GM18867 (cell line): ENCODE data around the gene UBR2.
"Not testable (repeated sequence)": the region's sequence is repeated elsewhere in the genome, so short reads cannot be mapped to it uniquely, and the experiment has no call there.

Experiments
- ATAC-seq: cut with Tn5 transposase; IDR thresholded peaks from one replicate; pipeline ENCODE4 v1.9.1; 2021; ENCODE audit warnings: mild to moderate bottlenecking, moderate library complexity; ENCODE audit not compliant: unreplicated experiment

The UBR2 gene

DNA sequence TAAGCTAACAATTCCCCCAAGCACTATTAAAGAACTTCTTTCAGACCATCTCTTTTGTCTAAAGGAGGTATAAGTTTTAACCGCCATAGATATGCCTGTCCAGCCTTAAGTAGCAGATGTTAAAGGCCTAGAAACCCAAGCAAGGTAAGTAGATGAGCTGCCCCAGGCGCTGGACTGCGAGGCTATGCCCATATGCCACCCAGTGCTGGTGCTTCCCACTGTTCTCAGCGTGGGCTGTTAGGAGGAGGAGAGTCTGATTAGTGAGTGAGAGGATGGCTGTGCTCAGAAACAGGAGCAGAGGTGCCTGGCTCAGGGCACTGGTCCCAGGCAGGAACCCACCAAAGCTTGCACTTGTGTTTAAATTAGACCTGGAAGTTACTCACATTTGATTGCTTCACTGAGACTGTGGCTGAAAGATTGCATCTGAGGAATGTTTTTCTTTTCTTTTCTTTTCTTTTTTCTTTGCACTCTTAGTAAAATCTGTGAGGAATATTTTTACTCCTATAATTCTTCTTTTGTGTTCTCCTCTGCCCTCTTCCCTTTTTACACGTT, 126.4 kb downstream of the UBR2 start:
- ATAC-seq: no peak

DNA sequence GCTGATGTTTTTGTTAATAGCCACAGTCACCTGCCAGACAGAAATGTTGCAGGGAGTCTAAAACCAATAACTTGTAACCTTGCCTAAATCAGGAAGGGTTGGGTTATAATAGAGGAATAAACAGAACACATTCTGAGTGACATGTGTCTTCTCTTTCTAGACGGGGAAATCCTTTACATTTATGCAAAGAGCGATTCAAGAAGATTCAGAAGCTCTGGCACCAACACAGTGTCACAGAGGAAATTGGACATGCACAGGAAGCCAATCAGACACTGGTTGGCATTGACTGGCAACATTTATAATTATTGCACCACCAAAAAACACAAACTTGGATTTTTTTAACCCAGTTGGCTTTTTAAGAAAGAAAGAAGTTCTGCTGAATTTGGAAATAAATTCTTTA, 127.0 kb downstream of the UBR2 start:
- no peak for ATAC-seq

- ATAC-seq: no peak
These were observed 128.5 kb downstream of the UBR2 start for GRCh38 chr6:42692137-42692911.

DNA sequence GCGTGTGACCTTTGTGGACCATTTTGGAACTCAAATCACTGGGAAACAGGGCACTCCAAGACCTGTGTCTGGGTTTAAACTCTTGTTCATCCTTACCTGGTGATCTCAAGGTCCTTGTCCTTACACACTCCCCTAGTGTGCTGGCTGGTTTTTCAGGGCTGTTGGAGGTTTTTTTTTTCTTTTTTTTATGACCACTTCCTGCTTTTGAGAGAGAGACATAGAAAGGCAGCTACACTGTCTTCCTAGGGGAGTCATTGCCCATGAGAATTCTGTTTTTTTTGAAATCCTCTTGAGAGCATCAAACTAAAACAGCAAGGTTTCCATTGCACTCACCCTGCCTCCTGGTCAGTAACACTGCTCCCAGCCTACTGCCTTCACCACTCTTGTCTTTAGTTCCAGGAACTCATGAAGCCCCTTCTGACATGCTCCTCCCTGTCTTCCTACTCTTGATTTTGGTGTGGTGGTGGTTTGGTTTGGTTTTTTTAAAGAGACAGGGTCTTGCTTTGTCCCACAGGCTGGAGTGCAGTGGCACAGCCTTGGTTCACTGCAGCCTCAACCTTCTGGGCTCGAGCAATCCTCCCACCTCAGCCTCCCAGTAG, 130.0 kb downstream of the UBR2 start:
- ATAC-seq: no peak

DNA sequence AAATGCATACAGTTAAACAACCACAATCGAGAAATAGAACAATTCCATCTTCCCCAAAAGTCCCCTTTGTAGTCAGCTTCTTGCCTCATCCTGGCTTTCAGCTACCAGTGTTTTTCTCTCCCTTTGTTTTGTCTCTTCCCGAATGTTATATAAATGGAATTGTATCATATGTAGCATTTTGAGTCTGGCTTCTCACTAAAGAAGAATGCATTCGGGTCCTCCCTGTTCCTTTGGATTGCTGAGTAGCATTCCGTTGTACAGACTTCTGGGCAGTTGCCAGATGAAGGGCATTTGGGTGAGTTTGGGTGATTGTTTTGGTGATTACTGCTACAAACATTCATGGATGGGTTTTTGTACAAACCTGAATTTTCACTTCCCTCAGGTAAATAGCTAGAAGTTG, 130.8 kb downstream of the UBR2 start:
- ATAC-seq: no peak

GRCh38 chr6:42696526-42697267, 132.9 kb downstream of the UBR2 start:
- no peak for ATAC-seq

GRCh38 chr6:42697268-42697655, 133.4 kb downstream of the UBR2 start:
- no peak for ATAC-seq

- ATAC-seq: no peak
These were observed 134.4 kb downstream of the UBR2 start for GRCh38 chr6:42698217-42698616.

DNA sequence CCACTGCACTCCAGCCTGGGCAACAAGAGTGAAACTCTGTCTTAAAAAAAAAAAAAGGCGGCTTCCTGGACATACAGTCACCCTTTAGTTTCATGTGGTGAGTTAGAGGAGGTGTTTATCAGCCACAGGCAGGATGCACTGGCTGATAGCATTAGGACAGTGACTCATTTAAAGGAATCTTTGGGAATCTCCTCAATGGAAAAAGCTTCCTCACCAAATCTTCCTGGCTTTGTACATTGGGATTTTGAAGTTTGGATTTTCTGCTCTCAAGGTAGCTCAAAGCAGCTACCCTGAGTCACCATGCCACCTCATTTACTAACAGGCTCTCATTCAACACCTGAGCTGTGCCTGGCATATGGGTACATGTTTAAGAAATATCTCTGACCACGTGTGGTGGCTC, 138.4 kb downstream of the UBR2 start:
- ATAC-seq: no peak

- ATAC-seq: not testable (repeated sequence)
These were observed 139.0 kb downstream of the UBR2 start for GRCh38 chr6:42702786-42703185.

DNA sequence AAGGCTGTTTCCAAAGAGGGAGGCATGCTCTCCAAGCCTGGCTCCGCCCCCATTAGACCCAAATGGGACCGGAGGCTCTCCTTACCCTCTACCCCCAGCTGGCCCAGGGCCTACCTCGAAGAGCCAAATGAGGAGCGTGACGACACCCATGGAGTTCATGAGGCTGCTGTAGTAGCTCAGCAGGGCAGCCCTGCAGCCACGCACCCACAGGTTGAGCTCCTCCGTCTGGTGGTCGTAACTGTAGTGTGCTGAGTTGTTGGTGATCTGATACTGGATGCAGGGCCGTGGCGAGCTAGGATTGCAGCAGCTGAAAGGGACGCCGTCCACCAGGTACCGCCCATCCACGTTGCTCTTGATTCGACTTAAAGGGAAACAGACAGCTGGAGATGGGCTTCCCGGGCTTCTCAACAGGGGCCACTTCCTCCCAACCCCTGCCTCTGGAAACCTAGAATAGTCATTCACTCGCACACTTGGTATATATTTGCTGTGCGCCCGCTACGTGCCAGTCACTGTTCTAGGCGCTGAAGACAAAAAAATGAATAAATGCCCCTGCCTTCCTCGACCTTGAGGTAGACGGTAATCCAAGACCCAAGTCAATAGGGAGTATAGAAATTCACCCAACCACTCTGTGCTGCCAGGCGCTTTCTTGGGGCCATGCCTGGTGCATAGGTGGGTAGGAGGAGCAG, 140.6 kb downstream of the UBR2 start:
- ATAC-seq: no peak

GRCh38 chr6:42704937-42705374, 141.1 kb downstream of the UBR2 start:
- no peak for ATAC-seq

DNA sequence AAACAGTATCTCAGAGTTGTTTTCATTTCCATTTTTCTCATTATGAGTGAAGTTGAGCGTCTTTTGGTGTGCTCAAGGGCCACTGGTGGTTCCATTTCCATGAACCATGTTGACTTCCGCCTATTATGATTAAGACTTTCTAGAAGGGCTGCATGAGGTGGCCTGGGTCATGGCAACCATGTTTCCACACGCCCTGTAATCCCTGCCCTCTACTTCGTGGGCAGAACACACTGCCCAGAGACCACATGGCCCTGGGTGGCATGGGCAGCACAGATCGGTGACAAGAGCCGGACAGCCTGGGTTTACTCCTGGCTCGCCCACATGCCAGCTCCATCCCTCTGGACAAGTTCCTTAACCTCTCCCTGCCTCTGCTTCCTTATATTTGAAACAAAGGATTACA, 143.8 kb downstream of the UBR2 start:
- ATAC-seq: no peak

DNA sequence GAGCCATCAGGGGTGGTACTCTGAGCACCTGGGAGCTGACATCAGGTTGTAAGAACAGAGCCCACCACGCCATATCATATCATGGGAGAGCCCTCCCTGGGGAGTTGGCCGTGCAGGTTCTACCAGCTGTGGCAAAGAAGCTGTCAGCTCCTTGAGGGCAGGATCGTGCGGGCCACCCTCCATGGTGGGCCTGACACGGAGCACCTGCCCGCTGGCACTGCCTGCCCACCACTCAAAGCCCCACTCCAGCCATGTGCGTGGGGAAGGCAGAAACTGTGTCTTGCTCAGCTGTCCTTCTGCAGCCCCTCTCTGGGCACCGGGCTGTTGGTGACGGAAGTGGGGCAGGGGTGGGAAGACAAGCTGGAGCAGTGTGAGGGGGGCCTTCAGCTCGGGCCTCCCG, 144.3 kb downstream of the UBR2 start:
- ATAC-seq: no peak

GRCh38 chr6:42709871-42710270, 146.0 kb downstream of the UBR2 start:
- ATAC-seq: no peak

DNA sequence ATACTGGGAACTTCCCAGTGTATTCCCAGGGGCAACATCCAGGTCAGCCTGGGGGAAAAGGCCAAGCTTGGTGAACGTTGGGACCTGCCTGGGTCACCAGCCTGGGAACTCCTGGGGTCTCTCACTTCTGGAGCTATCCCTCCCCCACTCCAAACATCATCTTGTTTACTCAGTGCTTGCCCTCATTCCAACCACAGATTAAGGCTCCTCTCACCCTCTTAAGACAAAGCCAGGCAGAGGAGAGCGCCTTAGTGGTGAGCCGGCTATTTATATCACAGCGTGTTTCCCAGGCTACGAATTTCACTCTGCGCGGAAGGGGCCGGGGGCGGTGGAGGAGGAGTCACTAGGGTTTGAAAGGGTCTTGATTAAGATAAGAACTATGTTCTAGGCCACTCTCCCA, 146.5 kb downstream of the UBR2 start:
- no peak for ATAC-seq

DNA sequence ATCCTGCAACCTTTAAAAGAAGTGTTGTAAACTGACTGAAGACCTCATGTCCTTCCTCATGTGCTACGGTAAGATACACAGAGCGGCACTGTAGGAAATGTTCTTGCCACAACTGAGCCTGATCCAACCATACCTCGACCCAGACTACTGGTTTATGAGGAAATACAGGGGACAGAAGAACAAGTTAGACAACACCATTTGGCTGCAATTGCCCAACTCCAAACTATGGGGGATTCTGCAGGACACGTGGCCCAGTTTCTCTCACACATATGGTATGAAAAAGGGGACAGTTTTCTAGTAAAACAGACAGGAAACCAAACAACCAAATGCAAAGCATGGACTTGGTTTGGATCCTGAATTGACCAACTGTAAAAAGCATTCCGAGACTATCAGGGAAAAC, 148.1 kb downstream of the UBR2 start:
- no peak for ATAC-seq

GRCh38 chr6:42714098-42714761, 150.4 kb downstream of the UBR2 start:
- no peak for ATAC-seq

DNA sequence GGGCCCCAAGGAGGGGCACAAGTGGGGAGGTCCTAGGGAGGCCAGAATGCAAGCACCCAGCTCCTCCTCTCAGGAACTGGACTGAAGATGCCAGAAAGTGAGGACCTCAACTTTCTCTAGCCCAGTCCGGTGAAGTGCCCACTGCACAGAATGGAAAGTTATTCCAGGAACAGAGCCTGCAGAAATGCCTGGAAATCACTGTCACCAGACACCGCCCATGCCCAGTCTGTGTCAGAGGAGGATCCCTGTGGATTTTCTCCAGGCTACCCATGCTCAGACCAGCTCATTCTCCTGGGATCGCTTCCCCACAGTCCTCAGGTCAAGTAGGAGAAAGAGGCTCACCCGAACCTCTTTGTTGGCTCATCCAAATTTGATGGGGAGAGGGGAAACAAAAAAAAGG, 152.0 kb downstream of the UBR2 start:
- no peak for ATAC-seq

DNA sequence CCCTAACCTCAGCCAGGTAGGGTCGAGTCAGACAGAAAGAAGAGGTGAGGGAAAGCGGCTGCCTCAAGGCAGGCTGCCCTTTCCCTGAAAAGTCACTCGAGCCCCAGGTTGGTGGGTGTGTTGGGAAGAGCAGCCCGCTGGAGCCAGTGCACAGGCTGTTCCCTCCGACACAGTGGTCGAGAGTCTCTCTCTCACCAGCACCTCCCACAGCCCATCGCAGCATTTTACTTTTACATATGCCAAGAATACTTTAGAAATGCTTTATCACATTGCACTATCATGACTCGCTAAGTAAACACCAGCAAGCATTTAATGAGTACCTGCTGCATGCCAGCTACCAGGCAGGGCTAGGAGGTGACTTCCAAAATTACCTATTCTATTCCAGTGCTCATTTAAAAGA, 156.9 kb downstream of the UBR2 start:
- no peak for ATAC-seq

GRCh38 chr6:42722497-42722896, 158.7 kb downstream of the UBR2 start, which contains the start of gene PRPH2:
PRPH2 (minus strand) TSS chr6:42722597; CDS start chr6:42722334, 263 bp downstream.
- no peak for ATAC-seq
